Muscle layer of duodenum (tissue), 2 donors: ENCODE data around the gene LAMC1.

ENCODE experiments used
- H3K27ac ChIP-seq: one replicate; pipeline ENCODE4 v1.7.0; 2013; ENCODE audit warnings: mild to moderate bottlenecking, low read length
- H3K27me3 ChIP-seq: one replicate; pipeline ENCODE4 v1.7.0; 2013; ENCODE audit warnings: low read depth, mild to moderate bottlenecking, control low read depth, low read length
- H3K36me3 ChIP-seq, 2 donors: one replicate each; pipeline ENCODE4 v1.7.0; 2013; ENCODE audit warnings: low read length in 2 of 2, control low read depth in 1 of 2, mild to moderate bottlenecking in 1 of 2; ENCODE audit not compliant: insufficient read depth in 2 of 2, control insufficient read depth in 1 of 2
- H3K4me1 ChIP-seq, 2 donors: one replicate each; pipeline ENCODE4 v1.7.0; 2013; ENCODE audit warnings: low read length in 2 of 2, mild to moderate bottlenecking in 2 of 2, control low read depth in 1 of 2, moderate library complexity in 1 of 2; ENCODE audit not compliant: insufficient read depth in 2 of 2, control insufficient read depth in 1 of 2
- H3K4me3 ChIP-seq, 2 donors: one replicate each; pipeline ENCODE4 v1.7.0; 2013; ENCODE audit warnings: low read length in 2 of 2, low read depth in 1 of 2, mild to moderate bottlenecking in 1 of 2
- H3K9me3 ChIP-seq, 2 donors: one replicate each; pipeline ENCODE4 v1.7.0; 2013; ENCODE audit warnings: low read length in 2 of 2, control low read depth in 1 of 2, mild to moderate bottlenecking in 1 of 2; ENCODE audit not compliant: control insufficient read depth in 1 of 2
- donor health status: healthy.

LAMC1 gene

DNA sequence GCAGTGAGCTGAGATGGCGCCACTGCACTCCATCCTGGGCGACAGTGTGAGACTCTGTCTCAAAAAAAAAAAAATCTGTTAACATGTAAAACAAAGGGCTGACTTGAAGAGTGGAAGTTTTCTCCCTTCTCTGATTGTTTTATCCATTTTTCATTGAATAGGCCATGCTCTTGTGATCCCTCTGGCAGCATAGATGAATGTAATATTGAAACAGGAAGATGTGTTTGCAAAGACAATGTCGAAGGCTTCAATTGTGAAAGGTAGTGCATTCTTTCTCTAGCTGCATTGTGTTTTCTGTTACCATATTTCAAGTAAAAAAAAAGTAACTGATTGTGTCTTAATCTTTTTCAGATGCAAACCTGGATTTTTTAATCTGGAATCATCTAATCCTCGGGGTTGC is 93.2 kb downstream of the LAMC1 start:
- H3K36me3 ChIP-seq = peaks cover 34 to 46% of the 10 kb centered on the region in 2 donors
- H3K4me3 ChIP-seq = no peak overlapping the region
- no peaks in the 10 kb centered on the region for H3K4me1 ChIP-seq
- H3K27ac ChIP-seq = no peak overlapping the region
- H3K27me3 ChIP-seq = no peaks in the 10 kb centered on the region
- H3K9me3 ChIP-seq = no peaks in the 10 kb centered on the region

DNA sequence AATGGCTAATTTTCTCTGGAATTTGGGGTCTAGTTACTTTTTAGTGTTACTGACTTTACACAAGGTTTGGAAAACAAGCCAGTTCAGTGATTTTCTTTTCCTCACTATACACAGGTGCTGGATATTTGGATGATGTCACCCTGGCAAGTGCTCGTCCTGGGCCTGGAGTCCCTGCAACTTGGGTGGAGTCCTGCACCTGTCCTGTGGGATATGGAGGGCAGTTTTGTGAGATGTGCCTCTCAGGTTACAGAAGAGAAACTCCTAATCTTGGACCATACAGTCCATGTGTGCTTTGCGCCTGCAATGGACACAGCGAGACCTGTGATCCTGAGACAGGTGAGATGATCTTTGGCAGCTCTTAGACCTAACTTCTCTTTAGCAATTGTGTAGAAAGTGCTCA is 98.4 kb downstream of the LAMC1 start:
- Histone ChIP-seq H3K4me1 (peaks cover 0 to 7% of the 10 kb centered on the region in 2 donors), H3K27ac (no peak overlapping the region), H3K27me3 (no peaks in the 10 kb centered on the region), H3K36me3 (peaks cover 72 to 75% of the 10 kb centered on the region in 2 donors), H3K4me3 (no peak overlapping the region), H3K9me3 (no peaks in the 10 kb centered on the region)

DNA sequence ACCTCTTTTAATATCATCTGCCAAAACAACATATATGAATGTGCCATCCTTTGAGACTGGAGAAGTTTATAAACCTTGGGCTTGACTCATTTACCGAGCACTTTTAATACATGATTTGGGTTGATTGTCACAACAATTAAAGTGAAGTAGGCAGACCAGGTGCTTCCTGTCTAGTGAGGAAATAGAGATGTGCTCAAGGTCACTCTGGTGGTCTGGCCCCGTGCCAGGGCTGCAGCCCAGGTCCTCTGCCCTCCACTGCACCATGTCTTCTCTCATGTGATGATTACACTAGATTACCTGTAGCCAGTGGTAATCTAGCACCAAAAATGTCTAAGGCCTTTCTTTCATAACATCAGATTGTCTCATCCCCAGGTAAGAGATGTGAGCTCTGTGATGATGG is 101.0 kb downstream of the LAMC1 start:
- Histone ChIP-seq H3K9me3 (no peaks in the 10 kb centered on the region), H3K27ac (no peak overlapping the region), H3K4me1 (peaks cover 0 to 13% of the 10 kb centered on the region in 2 donors), H3K4me3 (no peak overlapping the region), H3K36me3 (peaks cover 64 to 69% of the 10 kb centered on the region in 2 donors), H3K27me3 (no peaks in the 10 kb centered on the region)

DNA sequence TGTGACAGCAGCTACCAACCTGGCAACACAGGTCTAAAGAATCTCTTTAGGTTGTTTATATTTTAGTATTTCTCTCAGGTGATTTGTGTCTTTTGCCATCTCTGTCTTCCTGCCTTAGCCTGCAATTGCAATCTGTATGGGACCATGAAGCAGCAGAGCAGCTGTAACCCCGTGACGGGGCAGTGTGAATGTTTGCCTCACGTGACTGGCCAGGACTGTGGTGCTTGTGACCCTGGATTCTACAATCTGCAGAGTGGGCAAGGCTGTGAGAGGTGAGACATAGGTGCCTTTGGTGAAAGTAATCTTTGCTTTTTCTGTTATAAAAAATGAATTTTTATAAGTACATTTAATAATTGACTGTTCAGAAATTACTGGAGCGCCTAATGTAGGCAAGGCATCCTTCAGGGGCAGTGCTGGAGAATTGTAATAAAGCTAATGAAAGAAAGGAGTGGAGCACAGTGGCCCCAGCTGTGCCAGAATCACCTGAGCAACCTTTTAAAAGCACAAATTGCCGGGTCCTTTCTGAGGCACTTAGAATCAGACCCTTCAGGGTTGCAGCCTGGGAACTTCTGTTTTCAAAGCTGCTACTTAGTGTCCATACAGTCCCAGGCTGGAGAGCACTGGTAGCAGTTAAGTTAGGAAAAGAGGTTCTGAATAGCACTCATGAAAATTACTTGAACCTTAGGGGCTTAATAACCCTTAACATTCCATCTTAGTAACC is 102.2 kb downstream of the LAMC1 start:
- Histone ChIP-seq H3K4me3 (no peak overlapping the region), H3K27ac (no peak overlapping the region), H3K9me3 (no peaks in the 10 kb centered on the region), H3K4me1 (peaks cover 0 to 18% of the 10 kb centered on the region in 2 donors), H3K36me3 (peaks cover 63 to 71% of the 10 kb centered on the region in 2 donors), H3K27me3 (no peaks in the 10 kb centered on the region)

DNA sequence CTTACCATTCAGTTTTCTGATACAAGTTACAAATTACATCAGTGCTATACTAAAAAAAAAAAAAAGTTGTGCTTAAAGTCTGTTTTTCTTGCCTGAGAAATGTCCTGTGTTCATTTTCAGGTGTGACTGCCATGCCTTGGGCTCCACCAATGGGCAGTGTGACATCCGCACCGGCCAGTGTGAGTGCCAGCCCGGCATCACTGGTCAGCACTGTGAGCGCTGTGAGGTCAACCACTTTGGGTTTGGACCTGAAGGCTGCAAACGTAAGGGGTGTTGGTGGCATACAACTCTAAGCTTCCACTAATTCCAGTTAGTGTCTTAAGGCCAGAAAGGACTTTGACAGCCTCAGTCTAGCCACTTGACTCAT is 102.8 kb downstream of the LAMC1 start:
- H3K9me3 ChIP-seq = no peaks in the 10 kb centered on the region
- H3K4me3 ChIP-seq = no peak overlapping the region
- peaks cover 0 to 18% of the 10 kb centered on the region in 2 donors for H3K4me1 ChIP-seq
- no peaks in the 10 kb centered on the region for H3K27me3 ChIP-seq
- peaks cover 60 to 75% of the 10 kb centered on the region in 2 donors for H3K36me3 ChIP-seq
- no peak overlapping the region for H3K27ac ChIP-seq

DNA sequence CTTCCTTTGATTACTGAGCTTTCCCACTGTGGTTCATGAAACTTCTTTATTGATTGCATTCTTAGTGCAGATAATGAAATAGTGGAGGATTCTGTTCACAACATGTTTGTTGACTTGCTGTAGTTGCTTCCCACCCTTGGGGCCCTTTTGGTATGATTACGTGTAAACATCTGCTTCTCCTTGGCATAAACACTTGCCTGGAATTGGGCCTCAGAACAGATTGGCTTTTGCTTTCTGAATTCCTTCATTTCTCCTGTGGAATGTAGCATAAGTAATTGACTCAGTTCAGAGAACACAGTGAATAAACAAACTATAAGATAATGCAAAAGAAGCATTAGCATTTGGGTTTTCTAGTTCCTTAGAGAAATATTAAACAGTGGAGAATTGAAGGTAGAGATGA is 103.3 kb downstream of the LAMC1 start:
- Histone ChIP-seq H3K27ac (no peak overlapping the region), H3K9me3 (no peaks in the 10 kb centered on the region), H3K36me3 (peaks cover 58 to 77% of the 10 kb centered on the region in 2 donors), H3K4me1 (peaks cover 0 to 18% of the 10 kb centered on the region in 2 donors), H3K4me3 (no peak overlapping the region), H3K27me3 (no peaks in the 10 kb centered on the region)

DNA sequence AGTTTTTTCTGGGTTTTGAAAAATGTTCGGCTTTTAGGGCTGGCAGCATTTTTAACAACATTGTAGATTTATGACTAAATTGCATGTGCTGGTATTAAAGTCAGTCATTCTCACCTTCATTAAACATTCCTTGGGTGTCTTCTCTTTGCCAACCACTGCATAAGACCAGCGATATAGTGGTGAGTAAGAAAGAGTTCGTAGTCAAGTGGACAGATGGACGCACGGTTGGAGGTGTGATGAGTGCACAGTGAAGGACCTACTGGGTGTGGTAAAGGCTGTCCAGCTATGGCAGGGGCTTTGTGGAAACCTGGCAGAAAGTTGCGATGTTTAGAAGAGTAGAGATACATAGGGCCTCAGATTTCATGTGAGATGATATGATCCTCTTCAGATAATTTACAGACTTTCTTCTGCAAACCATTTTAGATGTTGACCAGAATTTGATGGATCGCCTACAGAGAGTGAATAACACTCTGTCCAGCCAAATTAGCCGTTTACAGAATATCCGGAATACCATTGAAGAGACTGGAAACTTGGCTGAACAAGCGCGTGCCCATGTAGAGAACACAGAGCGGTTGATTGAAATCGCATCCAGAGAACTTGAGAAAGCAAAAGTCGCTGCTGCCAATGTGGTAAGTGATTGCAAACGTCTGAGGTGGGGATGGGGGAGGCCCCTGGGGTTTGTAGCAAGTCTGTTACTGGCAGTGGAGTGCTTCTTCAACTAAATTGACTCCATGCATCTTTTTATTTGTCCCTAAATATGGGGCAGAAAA is 106.9 kb downstream of the LAMC1 start:
- Histone ChIP-seq H3K4me3 (no peak overlapping the region), H3K9me3 (no peaks in the 10 kb centered on the region), H3K4me1 (peaks cover 0 to 18% of the 10 kb centered on the region in 2 donors), H3K27me3 (no peaks in the 10 kb centered on the region), H3K36me3 (peaks cover 47 to 72% of the 10 kb centered on the region in 2 donors), H3K27ac (peak overlapping the region; percentile 42)

DNA sequence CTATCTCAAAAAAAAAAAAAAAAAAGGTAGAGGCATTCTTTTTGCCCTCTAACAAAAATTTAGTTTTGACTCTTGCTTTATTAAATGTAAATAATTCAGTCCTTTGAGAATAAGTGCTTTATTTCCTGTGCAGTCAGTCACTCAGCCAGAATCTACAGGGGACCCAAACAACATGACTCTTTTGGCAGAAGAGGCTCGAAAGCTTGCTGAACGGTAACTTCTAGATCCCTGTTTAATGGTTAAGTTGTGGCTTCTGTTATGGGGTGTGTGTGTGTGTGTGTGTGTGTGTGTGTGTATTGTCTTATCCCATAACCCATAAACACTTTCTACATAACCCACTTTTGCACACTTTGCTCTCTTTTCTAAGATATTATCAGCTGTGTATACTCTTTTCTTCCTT is 107.9 kb downstream of the LAMC1 start:
- H3K36me3 ChIP-seq = peaks cover 47 to 73% of the 10 kb centered on the region in 2 donors
- no peak overlapping the region for H3K4me3 ChIP-seq
- H3K4me1 ChIP-seq = peaks cover 0 to 15% of the 10 kb centered on the region in 2 donors
- H3K27me3 ChIP-seq = no peaks in the 10 kb centered on the region
- no peak overlapping the region for H3K27ac ChIP-seq
- H3K9me3 ChIP-seq = no peaks in the 10 kb centered on the region

DNA sequence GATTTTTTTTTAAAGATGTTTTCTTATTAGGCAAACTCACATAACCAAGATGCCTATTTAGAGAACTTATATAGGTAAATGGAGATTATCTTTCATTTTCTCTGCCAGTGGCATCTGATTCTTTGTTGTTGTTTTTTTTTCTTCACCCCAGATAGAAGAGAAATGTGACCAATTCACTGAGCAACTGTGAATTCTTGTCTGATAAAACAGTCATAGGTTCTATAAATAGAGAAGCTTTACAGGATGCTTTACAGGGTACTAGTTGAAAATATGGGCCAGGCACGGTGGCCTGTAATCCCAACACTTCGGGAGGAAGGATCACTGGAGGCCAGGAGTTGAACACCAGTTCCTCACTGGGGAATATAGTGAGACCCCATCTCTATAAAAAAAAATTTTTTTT is 112.1 kb downstream of the LAMC1 start:
- Histone ChIP-seq H3K4me1 (peaks cover 9 to 23% of the 10 kb centered on the region in 2 donors), H3K27me3 (no peaks in the 10 kb centered on the region), H3K4me3 (no peak overlapping the region), H3K36me3 (peaks cover 44 to 69% of the 10 kb centered on the region in 2 donors), H3K27ac (no peak overlapping the region), H3K9me3 (no peaks in the 10 kb centered on the region)

DNA sequence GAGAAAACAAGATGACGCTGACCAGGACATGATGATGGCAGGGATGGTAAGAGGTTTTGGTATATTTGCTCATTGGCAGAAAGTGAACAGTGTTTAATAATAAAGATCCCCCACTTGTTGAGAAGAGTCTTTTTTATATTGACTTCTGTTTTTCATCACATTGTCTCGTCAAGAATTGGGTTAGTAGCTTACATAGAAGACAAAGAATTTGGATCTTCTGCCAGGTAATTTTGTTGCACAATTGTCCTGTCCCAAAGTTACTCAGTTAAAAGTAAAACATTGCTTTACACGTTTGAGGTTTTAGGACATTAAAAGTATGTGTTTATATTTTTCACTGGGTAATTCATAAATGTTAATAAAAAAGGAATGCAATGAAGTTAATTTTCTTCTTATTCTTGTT is 114.6 kb downstream of the LAMC1 start:
- H3K4me1 ChIP-seq = peaks cover 12 to 23% of the 10 kb centered on the region in 2 donors
- no peaks in the 10 kb centered on the region for H3K27me3 ChIP-seq
- no peak overlapping the region for H3K4me3 ChIP-seq
- H3K36me3 ChIP-seq = peaks cover 43 to 73% of the 10 kb centered on the region in 2 donors
- no peaks in the 10 kb centered on the region for H3K9me3 ChIP-seq
- peak overlapping the region; percentile 33 for H3K27ac ChIP-seq

DNA sequence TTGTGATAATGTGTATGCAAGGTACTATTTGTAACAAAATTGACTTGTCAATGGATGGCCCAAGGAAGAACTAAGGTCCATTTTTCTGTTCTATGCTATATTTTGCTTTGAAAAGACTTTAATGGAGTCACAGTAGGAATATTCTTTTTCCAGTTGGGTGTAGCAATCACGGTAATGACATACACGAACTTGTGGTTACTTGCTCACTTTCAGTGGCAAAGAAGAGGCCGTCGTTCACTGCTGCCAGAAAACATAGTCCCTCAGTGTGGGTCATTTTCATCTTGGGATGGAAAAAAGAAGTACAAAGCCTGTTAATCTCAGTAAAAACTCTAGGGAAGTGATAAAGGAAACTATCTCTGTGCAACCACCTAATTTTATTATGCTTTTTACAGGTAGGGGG is 115.1 kb downstream of the LAMC1 start:
- Histone ChIP-seq H3K9me3 (no peaks in the 10 kb centered on the region), H3K4me1 (peaks cover 12 to 23% of the 10 kb centered on the region in 2 donors), H3K36me3 (peaks cover 45 to 72% of the 10 kb centered on the region in 2 donors), H3K27ac (peak overlapping the region; percentile 33), H3K4me3 (no peak overlapping the region), H3K27me3 (no peaks in the 10 kb centered on the region)
